ENCODE results near the gene LRRK2.

- TF ChIP-seq POLR2AphosphoS5 (IDR thresholded peaks at IDR 0.05; ENCODE audit: low read depth, low read length) (no peak), SIN3A (IDR thresholded peaks at IDR 0.05; ENCODE audit: borderline replicate concordance, insufficient read depth, low read length) (no peak), FOXP2 (optimal IDR thresholded peaks at IDR 0.05; ENCODE audit: borderline replicate concordance, extremely low read depth, extremely low read length, insufficient read depth) (no peak), REST (IDR thresholded peaks at IDR 0.05; ENCODE audit: insufficient read depth in 1 of 2, low read depth in 2 of 2, low read length in 2 of 2) (no peak)
Measured at GRCh38 chr12:40223646-40224045, 1.2 kb upstream of the LRRK2 start.
